ENCODE results near the gene MUSK.

MUSK gene

GRCh38 chr9:110748251-110748893 is 79.8 kb downstream of the MUSK start:
- no peak overlapping the region for H3K4me2 ChIP-seq (ENCODE audit: low read length, poor library complexity, severe bottlenecking)
- peaks cover 10% of the 10 kb centered on the region for H3K4me1 ChIP-seq (ENCODE audit: control insufficient read depth, insufficient read depth, low read depth, low read length)
- H3K23ac ChIP-seq (ENCODE audit: low read length in 2 of 2) = no peak overlapping the region
- H4K91ac ChIP-seq (ENCODE audit: low read length) = no peak overlapping the region
- H3K18ac ChIP-seq (ENCODE audit: low read depth in 1 of 2, low read length in 2 of 2) = no peak overlapping the region
- no peak overlapping the region for H2BK5ac ChIP-seq (ENCODE audit: low read depth, low read length, poor library complexity, severe bottlenecking)
- no peak overlapping the region for H3K14ac ChIP-seq (ENCODE audit: low read length in 2 of 2)
- H3K27me3 ChIP-seq (ENCODE audit: control insufficient read depth in 1 of 2, insufficient read depth in 1 of 2, low read length in 2 of 2) = no peaks in the 10 kb centered on the region
- H2BK12ac ChIP-seq (ENCODE audit: low read length in 2 of 2) = peak overlapping the region in 1 of 2 experiments; percentile 86
- H3K9ac ChIP-seq (ENCODE audit: low read length) = no peak overlapping the region
- H2BK120ac ChIP-seq (ENCODE audit: low read depth, low read length) = no peak overlapping the region
- H3K79me1 ChIP-seq (replicated peaks; ENCODE audit: low read length, poor library complexity, severe bottlenecking) = no peaks in the 10 kb centered on the region
- H3K9me3 ChIP-seq (ENCODE audit: control insufficient read depth, low read length) = no peaks in the 10 kb centered on the region
- no peak overlapping the region for H3K4me3 ChIP-seq (ENCODE audit: insufficient read depth in 1 of 2, low read depth in 1 of 2, low read length in 2 of 2)
- 75% methylated on average over 4 of the region's 5 CpGs for whole genome bisulfite sequencing
- H3K4ac ChIP-seq (ENCODE audit: low read depth in 1 of 2, low read length in 2 of 2) = peak overlapping the region in 1 of 2 experiments; percentile 11
- no peak overlapping the region for H2BK15ac ChIP-seq (ENCODE audit: low read depth, poor library complexity, severe bottlenecking)
- H2AFZ ChIP-seq (ENCODE audit: low read depth, low read length) = no peak overlapping the region
- H3K27ac ChIP-seq (ENCODE audit: low read length, poor library complexity, severe bottlenecking) = no peak overlapping the region
- H2AK5ac ChIP-seq (ENCODE audit: low read length, severe bottlenecking) = no peak overlapping the region
- no peaks in the 10 kb centered on the region for H3K36me3 ChIP-seq (ENCODE audit: control insufficient read depth in 1 of 2, insufficient read depth in 2 of 2, low read depth in 1 of 2, low read length in 2 of 2)
- DNase-seq = no peak
- no peak overlapping the region for H4K8ac ChIP-seq (ENCODE audit: low read length)

- no peaks in the 10 kb centered on the region for H3K79me1 ChIP-seq (replicated peaks; ENCODE audit: low read length, poor library complexity, severe bottlenecking)
- H3K4me3 ChIP-seq (ENCODE audit: insufficient read depth in 1 of 2, low read depth in 1 of 2, low read length in 2 of 2) = no peak overlapping the region
- peak overlapping the region; percentile 65 for H2AK5ac ChIP-seq (ENCODE audit: low read length, severe bottlenecking)
- peaks cover 7% of the 10 kb centered on the region for H3K4me1 ChIP-seq (ENCODE audit: control insufficient read depth, insufficient read depth, low read depth, low read length)
- DNase-seq = no peak
- peak overlapping the region in 1 of 2 experiments; percentile 63 for H2BK12ac ChIP-seq (ENCODE audit: low read length in 2 of 2)
- peak overlapping the region; percentile 64 for H4K8ac ChIP-seq (ENCODE audit: low read length)
- no peak overlapping the region for H3K27ac ChIP-seq (ENCODE audit: low read length, poor library complexity, severe bottlenecking)
- H2BK5ac ChIP-seq (ENCODE audit: low read depth, low read length, poor library complexity, severe bottlenecking) = no peak overlapping the region
- H3K23ac ChIP-seq (ENCODE audit: low read length in 2 of 2) = no peak overlapping the region
- no peaks in the 10 kb centered on the region for H3K9me3 ChIP-seq (ENCODE audit: control insufficient read depth, low read length)
- H3K14ac ChIP-seq (ENCODE audit: low read length in 2 of 2) = peak overlapping the region in 1 of 2 experiments; percentile 63
- H3K27me3 ChIP-seq (ENCODE audit: control insufficient read depth in 1 of 2, insufficient read depth in 1 of 2, low read length in 2 of 2) = no peaks in the 10 kb centered on the region
- peak overlapping the region in 1 of 2 experiments; percentile 72 for H3K18ac ChIP-seq (ENCODE audit: low read depth in 1 of 2, low read length in 2 of 2)
- 73% methylated on average over 1 of the region's 1 CpG for WGBS
- no peaks in the 10 kb centered on the region for H3K36me3 ChIP-seq (ENCODE audit: control insufficient read depth in 1 of 2, insufficient read depth in 2 of 2, low read depth in 1 of 2, low read length in 2 of 2)
- no peak overlapping the region for H3K4me2 ChIP-seq (ENCODE audit: low read length, poor library complexity, severe bottlenecking)
- no peak overlapping the region for H2BK15ac ChIP-seq (ENCODE audit: low read depth, poor library complexity, severe bottlenecking)
- no peak overlapping the region for H2BK120ac ChIP-seq (ENCODE audit: low read depth, low read length)
- H4K91ac ChIP-seq (ENCODE audit: low read length) = no peak overlapping the region
- peak overlapping the region; percentile 54 for H3K9ac ChIP-seq (ENCODE audit: low read length)
- peak overlapping the region in 1 of 2 experiments; percentile 30 for H3K4ac ChIP-seq (ENCODE audit: low read depth in 1 of 2, low read length in 2 of 2)
- H2AFZ ChIP-seq (ENCODE audit: low read depth, low read length) = no peak overlapping the region
Measured at GRCh38 chr9:110750272-110750671, 81.7 kb downstream of the MUSK start.

GRCh38 chr9:110751971-110752370 is 83.4 kb downstream of the MUSK start:
- WGBS = 82% methylated on average over 3 of the region's 4 CpGs
- H3K18ac ChIP-seq (ENCODE audit: low read depth in 1 of 2, low read length in 2 of 2) = no peak overlapping the region

GRCh38 chr9:110752766-110753165 is 84.2 kb downstream of the MUSK start:
- Histone ChIP-seq H3K14ac (ENCODE audit: low read length in 2 of 2) (no peak overlapping the region), H2BK5ac (ENCODE audit: low read depth, low read length, poor library complexity, severe bottlenecking) (no peak overlapping the region), H2AK5ac (ENCODE audit: low read length, severe bottlenecking) (no peak overlapping the region), H3K79me1 (replicated peaks; ENCODE audit: low read length, poor library complexity, severe bottlenecking) (no peaks in the 10 kb centered on the region), H3K4me3 (ENCODE audit: insufficient read depth in 1 of 2, low read depth in 1 of 2, low read length in 2 of 2) (no peak overlapping the region), H3K4ac (ENCODE audit: low read depth in 1 of 2, low read length in 2 of 2) (no peak overlapping the region), H2BK12ac (ENCODE audit: low read length in 2 of 2) (no peak overlapping the region), H2BK15ac (ENCODE audit: low read depth, poor library complexity, severe bottlenecking) (no peak overlapping the region), H3K27me3 (ENCODE audit: control insufficient read depth in 1 of 2, insufficient read depth in 1 of 2, low read length in 2 of 2) (no peaks in the 10 kb centered on the region), H2BK120ac (ENCODE audit: low read depth, low read length) (no peak overlapping the region), H3K27ac (ENCODE audit: low read length, poor library complexity, severe bottlenecking) (no peak overlapping the region), H3K9me3 (ENCODE audit: control insufficient read depth, low read length) (no peaks in the 10 kb centered on the region), H4K91ac (ENCODE audit: low read length) (no peak overlapping the region), H3K4me1 (ENCODE audit: control insufficient read depth, insufficient read depth, low read depth, low read length) (peaks cover 3% of the 10 kb centered on the region), H3K23ac (ENCODE audit: low read length in 2 of 2) (no peak overlapping the region), H3K4me2 (ENCODE audit: low read length, poor library complexity, severe bottlenecking) (peak overlapping the region; percentile 17), H3K9ac (ENCODE audit: low read length) (peak overlapping the region; percentile 64), H4K8ac (ENCODE audit: low read length) (peak overlapping the region; percentile 41), H3K36me3 (ENCODE audit: control insufficient read depth in 1 of 2, insufficient read depth in 2 of 2, low read depth in 1 of 2, low read length in 2 of 2) (no peaks in the 10 kb centered on the region), H3K18ac (ENCODE audit: low read depth in 1 of 2, low read length in 2 of 2) (no peak overlapping the region), H2AFZ (ENCODE audit: low read depth, low read length) (no peak overlapping the region)
- DNase-seq = peak; percentile 35
- WGBS = 97% methylated on average over 2 of the region's 2 CpGs

More at GRCh38 chr9:110751971-110752370, 83.4 kb downstream of the MUSK start:
- Histone ChIP-seq H2BK15ac (ENCODE audit: low read depth, poor library complexity, severe bottlenecking) (no peak overlapping the region), H3K4me2 (ENCODE audit: low read length, poor library complexity, severe bottlenecking) (no peak overlapping the region), H3K4ac (ENCODE audit: low read depth in 1 of 2, low read length in 2 of 2) (no peak overlapping the region), H4K8ac (ENCODE audit: low read length) (no peak overlapping the region), H3K9ac (ENCODE audit: low read length) (peak overlapping the region; percentile 64), H2AK5ac (ENCODE audit: low read length, severe bottlenecking) (no peak overlapping the region), H3K14ac (ENCODE audit: low read length in 2 of 2) (no peak overlapping the region), H3K27ac (ENCODE audit: low read length, poor library complexity, severe bottlenecking) (no peak overlapping the region), H3K4me3 (ENCODE audit: insufficient read depth in 1 of 2, low read depth in 1 of 2, low read length in 2 of 2) (no peak overlapping the region), H4K91ac (ENCODE audit: low read length) (no peak overlapping the region), H3K36me3 (ENCODE audit: control insufficient read depth in 1 of 2, insufficient read depth in 2 of 2, low read depth in 1 of 2, low read length in 2 of 2) (no peaks in the 10 kb centered on the region), H3K27me3 (ENCODE audit: control insufficient read depth in 1 of 2, insufficient read depth in 1 of 2, low read length in 2 of 2) (no peaks in the 10 kb centered on the region), H2AFZ (ENCODE audit: low read depth, low read length) (no peak overlapping the region), H2BK5ac (ENCODE audit: low read depth, low read length, poor library complexity, severe bottlenecking) (no peak overlapping the region), H2BK12ac (ENCODE audit: low read length in 2 of 2) (no peak overlapping the region), H3K4me1 (ENCODE audit: control insufficient read depth, insufficient read depth, low read depth, low read length) (peaks cover 3% of the 10 kb centered on the region), H3K9me3 (ENCODE audit: control insufficient read depth, low read length) (no peaks in the 10 kb centered on the region), H2BK120ac (ENCODE audit: low read depth, low read length) (peak overlapping the region; percentile 15), H3K23ac (ENCODE audit: low read length in 2 of 2) (no peak overlapping the region), H3K79me1 (replicated peaks; ENCODE audit: low read length, poor library complexity, severe bottlenecking) (no peaks in the 10 kb centered on the region)
- DNase-seq = no peak

All from mesenchymal stem cell (in vitro differentiated cells and primary cell).